Measurements from ENCODE around the gene CRX. TPM values are rescaled to one million over a fixed set of nuclear protein-coding genes. Genes with fewer than 3 reads are reported as not detected.

The CRX gene
- total and polyA plus RNA-seq, 2 donors (not counting 3 experiments of a cell fraction or from before 2014, with no cell fraction given), result not detected

DNA sequence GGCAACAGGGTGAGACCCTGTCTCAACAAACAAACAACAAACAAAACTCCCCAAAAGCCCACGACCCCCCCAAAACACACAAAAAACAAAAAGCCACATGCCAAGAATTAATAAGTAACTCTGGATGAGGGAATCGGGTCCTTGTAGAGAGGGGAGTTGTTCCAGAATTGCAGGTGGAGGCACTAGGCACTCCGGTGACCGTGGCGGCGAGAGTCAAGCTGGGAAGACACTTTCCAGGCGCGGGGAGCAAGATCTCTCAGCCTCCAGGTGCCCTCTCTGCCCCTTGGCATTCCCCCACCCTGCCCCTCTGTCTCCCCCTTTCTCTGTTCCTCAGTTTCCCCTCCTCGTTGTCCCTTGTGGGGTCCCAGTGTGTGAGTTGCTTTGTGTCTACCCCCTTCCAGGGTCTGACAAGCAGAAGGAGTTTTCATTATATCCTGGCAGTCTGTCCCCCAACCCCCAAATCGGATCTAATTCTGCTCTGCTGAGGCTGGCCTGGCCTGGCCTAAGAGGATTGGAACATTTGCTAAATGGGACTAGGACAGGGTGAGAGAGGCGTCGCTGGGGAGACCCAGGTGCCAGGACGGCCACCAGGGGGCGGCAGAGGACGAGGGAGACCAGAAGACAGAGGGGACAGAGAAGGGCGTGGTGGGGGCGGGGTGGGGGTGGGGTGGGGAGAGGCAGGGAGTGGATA, 8.3 kb upstream of the CRX start:
- H3K27me3 ChIP-seq (ENCODE audit: control insufficient read depth in 2 of 2, insufficient read depth in 2 of 2, low read length in 2 of 2), result no peaks in the 10 kb centered on the region
- H2AFZ ChIP-seq (ENCODE audit: low read depth, low read length), result no peak overlapping the region
- BruUV-seq (replicated peaks), result no TSS peak
- H3K9ac ChIP-seq (replicated peaks; ENCODE audit: extremely low read depth, insufficient read depth, low read length), result no peak overlapping the region
- H4K20me1 ChIP-seq (replicated peaks; ENCODE audit: control insufficient read depth, extremely low read depth, insufficient read depth, low read length), result no peaks in the 10 kb centered on the region
- no peaks in the 10 kb centered on the region for H3K9me1 ChIP-seq (replicated peaks; ENCODE audit: control insufficient read depth, extremely low read depth, insufficient read depth, low read length)
- POLR2A ChIA-PET, result no interaction called here
- FAIRE-seq (peak; percentile 68), DNase-seq (ENCODE audit: low read depth, low spot score) (peak; percentile 35)
- H3K9me3 ChIP-seq (replicated peaks; ENCODE audit: control insufficient read depth, insufficient read depth, low read length), result no peaks in the 10 kb centered on the region
- intact Hi-C loops (cut with micrococcal nuclease), result loop anchor here (1.0 kb wide), 1 partner anchor 50 kb away; no protein-coding TSS in a partner anchor
- H3K79me2 ChIP-seq (ENCODE audit: control insufficient read depth, insufficient read depth, low read length), result no peaks in the 10 kb centered on the region
- dilution Hi-C loops (cut with MboI; ENCODE audit: extremely low pct_ligation_motif_present, low sequenced_read_pairs), result no loop called here
- no peak overlapping the region for H3K27ac ChIP-seq (ENCODE audit: insufficient read depth, low read depth, low read length)
- TF ChIP-seq, protein P1, sequence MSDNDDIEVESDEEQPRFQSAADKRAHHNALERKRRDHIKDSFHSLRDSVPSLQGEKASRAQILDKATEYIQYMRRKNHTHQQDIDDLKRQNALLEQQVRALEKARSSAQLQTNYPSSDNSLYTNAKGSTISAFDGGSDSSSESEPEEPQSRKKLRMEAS (IDR thresholded peaks at IDR 0.05; ENCODE audit: insufficient read depth, insufficient read length), result no peak
- TF ChIP-seq, protein P2, sequence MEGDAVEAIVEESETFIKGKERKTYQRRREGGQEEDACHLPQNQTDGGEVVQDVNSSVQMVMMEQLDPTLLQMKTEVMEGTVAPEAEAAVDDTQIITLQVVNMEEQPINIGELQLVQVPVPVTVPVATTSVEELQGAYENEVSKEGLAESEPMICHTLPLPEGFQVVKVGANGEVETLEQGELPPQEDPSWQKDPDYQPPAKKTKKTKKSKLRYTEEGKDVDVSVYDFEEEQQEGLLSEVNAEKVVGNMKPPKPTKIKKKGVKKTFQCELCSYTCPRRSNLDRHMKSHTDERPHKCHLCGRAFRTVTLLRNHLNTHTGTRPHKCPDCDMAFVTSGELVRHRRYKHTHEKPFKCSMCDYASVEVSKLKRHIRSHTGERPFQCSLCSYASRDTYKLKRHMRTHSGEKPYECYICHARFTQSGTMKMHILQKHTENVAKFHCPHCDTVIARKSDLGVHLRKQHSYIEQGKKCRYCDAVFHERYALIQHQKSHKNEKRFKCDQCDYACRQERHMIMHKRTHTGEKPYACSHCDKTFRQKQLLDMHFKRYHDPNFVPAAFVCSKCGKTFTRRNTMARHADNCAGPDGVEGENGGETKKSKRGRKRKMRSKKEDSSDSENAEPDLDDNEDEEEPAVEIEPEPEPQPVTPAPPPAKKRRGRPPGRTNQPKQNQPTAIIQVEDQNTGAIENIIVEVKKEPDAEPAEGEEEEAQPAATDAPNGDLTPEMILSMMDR (IDR thresholded peaks at IDR 0.05; ENCODE audit: extremely low read depth in 1 of 2, insufficient read depth in 1 of 2, low read depth in 1 of 2, low read length in 2 of 2), result peak; percentile 32 to 73
- H3K4me2 ChIP-seq (ENCODE audit: insufficient read depth, low read length), result no peak overlapping the region
- no peak overlapping the region for H3K4me3 ChIP-seq (replicated peaks in 1 of 3; ENCODE audit: insufficient read depth in 1 of 3, low read depth in 1 of 3, low read length in 3 of 3)
- H3K4me1 ChIP-seq (ENCODE audit: control insufficient read depth, extremely low read depth, insufficient read depth, low read length), result no peaks in the 10 kb centered on the region
- no peaks in the 10 kb centered on the region for H3K36me3 ChIP-seq (ENCODE audit: control insufficient read depth in 2 of 2, extremely low read depth in 1 of 2, insufficient read depth in 2 of 2, low read length in 2 of 2)
- CTCF ChIA-PET, result interaction anchor here (1.4 kb wide), 1 partner anchor 377 kb away, joined by 3 read pairs; no protein-coding TSS in a partner anchor

DNA sequence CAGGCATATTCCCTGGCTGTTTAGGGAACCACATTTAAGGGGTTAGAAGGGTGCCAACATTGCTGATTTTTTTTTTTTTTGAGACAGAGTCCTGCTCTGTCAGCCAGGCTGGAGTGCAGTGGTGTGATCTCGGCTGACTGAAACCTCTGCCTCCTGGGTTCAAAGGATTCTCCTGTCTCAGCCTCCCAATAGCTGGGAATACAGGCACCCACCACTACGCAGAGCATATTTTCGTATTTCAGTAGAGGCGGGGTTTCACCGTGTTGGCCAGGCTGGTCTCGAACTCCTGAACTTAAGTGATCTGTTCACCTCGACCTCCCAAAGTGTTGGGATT, 7.8 kb upstream of the CRX start:
- intact Hi-C loops (cut with micrococcal nuclease), result loop anchor here (1.0 kb wide), 1 partner anchor 49 kb away; no protein-coding TSS in a partner anchor
- no peak for FAIRE-seq

More for the DNA sequence above, 7.8 kb upstream of the CRX start:
- CTCF ChIA-PET, result interaction anchor here (1.7 kb wide), 1 partner anchor 23 kb away, joined by 6 read pairs; no protein-coding TSS in a partner anchor
- Histone ChIP-seq H3K4me1 (ENCODE audit: control insufficient read depth, extremely low read depth, insufficient read depth, low read length) (no peaks in the 10 kb centered on the region), H4K20me1 (replicated peaks; ENCODE audit: control insufficient read depth, extremely low read depth, insufficient read depth, low read length) (no peaks in the 10 kb centered on the region), H3K27ac (ENCODE audit: insufficient read depth, low read depth, low read length) (no peak overlapping the region), H3K9me3 (replicated peaks; ENCODE audit: control insufficient read depth, insufficient read depth, low read length) (no peaks in the 10 kb centered on the region), H3K36me3 (ENCODE audit: control insufficient read depth in 2 of 2, extremely low read depth in 1 of 2, insufficient read depth in 2 of 2, low read length in 2 of 2) (no peaks in the 10 kb centered on the region), H3K9ac (replicated peaks; ENCODE audit: extremely low read depth, insufficient read depth, low read length) (no peak overlapping the region), H2AFZ (ENCODE audit: low read depth, low read length) (no peak overlapping the region), H3K4me2 (ENCODE audit: insufficient read depth, low read length) (no peak overlapping the region), H3K9me1 (replicated peaks; ENCODE audit: control insufficient read depth, extremely low read depth, insufficient read depth, low read length) (no peaks in the 10 kb centered on the region), H3K79me2 (ENCODE audit: control insufficient read depth, insufficient read depth, low read length) (no peaks in the 10 kb centered on the region), H3K4me3 (replicated peaks in 1 of 3; ENCODE audit: insufficient read depth in 1 of 3, low read depth in 1 of 3, low read length in 3 of 3) (no peak overlapping the region), H3K27me3 (ENCODE audit: control insufficient read depth in 2 of 2, insufficient read depth in 2 of 2, low read length in 2 of 2) (no peaks in the 10 kb centered on the region)
- no TSS peak for BruUV-seq (replicated peaks)
- dilution Hi-C loops (cut with MboI; ENCODE audit: extremely low pct_ligation_motif_present, low sequenced_read_pairs), result no loop called here
- POLR2A ChIA-PET, result no interaction called here
- TF ChIP-seq POLR2A (IDR thresholded peaks at IDR 0.05; ENCODE audit: low read depth, low read length) (no peak), GATA2 (IDR thresholded peaks at IDR 0.05; ENCODE audit: insufficient read depth, insufficient read length, low read depth, low read length) (no peak), MYC (IDR thresholded peaks at IDR 0.05; ENCODE audit: low read depth, low read length) (no peak), FOS (IDR thresholded peaks at IDR 0.05; ENCODE audit: borderline replicate concordance, insufficient read depth, low read length) (no peak), EZH2 (IDR thresholded peaks at IDR 0.05; ENCODE audit: borderline replicate concordance, low read depth, low read length, severe bottlenecking) (no peak), JUN (IDR thresholded peaks at IDR 0.05; ENCODE audit: borderline replicate concordance, insufficient read depth, insufficient read length, low read depth) (no peak), POLR2AphosphoS5 (IDR thresholded peaks at IDR 0.05; ENCODE audit: insufficient read depth, low read depth, low read length) (no peak)
- TF ChIP-seq, protein P1 (IDR thresholded peaks at IDR 0.05; ENCODE audit: insufficient read depth, insufficient read length), result no peak
- TF ChIP-seq, protein P2 (IDR thresholded peaks at IDR 0.05; ENCODE audit: extremely low read depth in 1 of 2, insufficient read depth in 1 of 2, low read depth in 1 of 2, low read length in 2 of 2), result no peak
- no peak for DNase-seq (ENCODE audit: low read depth, low spot score)
